HL-60/S4 (cell line): ENCODE measurements around the gene ATN1.

Experiments
- in situ Hi-C: fragments of 300-500 bp; cut with MboI; formaldehyde crosslinking; loops from 2 replicates; pipeline ENCODE4 v1.14.3; 2022; ENCODE audit warnings: low sequenced_read_pairs

ATN1 gene

DNA sequence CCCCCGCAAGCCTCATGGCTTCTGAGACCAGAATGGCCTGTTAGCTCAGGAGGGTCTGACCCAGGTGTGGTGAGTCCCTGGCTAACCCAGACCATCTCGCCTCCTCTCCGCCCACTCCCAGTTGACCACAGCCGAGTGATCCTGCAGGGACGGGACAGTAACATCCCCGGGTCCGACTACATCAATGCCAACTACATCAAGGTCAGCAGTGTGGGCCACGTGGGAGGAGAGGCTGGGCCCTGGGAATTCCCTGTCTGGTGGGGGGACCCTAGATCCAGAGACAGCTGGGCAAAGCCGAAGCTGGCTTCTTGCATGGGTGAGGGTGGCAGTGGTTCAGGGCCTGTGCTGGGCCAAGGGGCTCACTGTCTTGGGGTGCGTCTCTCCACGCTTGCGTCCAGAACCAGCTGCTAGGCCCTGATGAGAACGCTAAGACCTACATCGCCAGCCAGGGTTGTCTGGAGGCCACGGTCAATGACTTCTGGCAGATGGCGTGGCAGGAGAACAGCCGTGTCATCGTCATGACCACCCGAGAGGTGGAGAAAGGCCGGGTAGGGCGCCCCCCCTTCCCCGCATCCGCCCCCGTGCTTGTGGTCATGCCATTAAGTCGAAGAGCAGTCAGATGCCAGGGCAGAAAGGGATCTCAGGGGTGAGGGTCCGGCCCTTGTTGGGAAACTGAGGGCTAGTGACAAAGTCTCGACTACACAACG lies 28.4 kb downstream of the ATN1 start:
- in situ Hi-C loops = no loop called here

DNA sequence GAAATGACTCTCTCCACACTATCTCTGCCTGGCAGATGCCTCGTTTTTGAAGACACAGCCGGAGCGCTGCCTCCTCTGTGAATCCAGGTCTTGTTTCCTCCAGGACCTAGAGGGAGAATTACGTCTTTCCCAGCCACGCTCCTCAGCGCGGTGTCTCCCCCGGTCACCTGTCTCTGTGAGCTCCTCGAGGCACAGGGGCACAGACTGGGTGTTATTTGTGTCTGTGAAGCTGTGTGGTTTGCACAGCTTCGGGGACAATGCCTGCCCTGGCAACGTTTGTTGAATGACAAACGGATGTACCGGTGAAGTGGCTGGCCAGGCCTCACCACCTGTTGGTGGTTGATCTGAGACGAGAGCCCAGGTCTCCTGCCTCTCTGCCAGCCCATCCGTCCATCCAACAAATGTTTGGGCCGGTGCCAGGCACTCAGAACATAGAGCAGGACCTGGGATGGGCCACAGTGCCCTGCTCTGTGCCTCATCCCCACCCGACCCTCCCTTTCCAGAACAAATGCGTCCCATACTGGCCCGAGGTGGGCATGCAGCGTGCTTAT lies 29.5 kb downstream of the ATN1 start:
- in situ Hi-C loops = no loop called here

GRCh38 chr12:6957741-6958608 lies 30.2 kb downstream of the ATN1 start:
- in situ Hi-C loops = no loop called here

- in situ Hi-C loops = no loop called here
Observed at GRCh38 chr12:6958609-6959057, 30.9 kb downstream of the ATN1 start.

DNA sequence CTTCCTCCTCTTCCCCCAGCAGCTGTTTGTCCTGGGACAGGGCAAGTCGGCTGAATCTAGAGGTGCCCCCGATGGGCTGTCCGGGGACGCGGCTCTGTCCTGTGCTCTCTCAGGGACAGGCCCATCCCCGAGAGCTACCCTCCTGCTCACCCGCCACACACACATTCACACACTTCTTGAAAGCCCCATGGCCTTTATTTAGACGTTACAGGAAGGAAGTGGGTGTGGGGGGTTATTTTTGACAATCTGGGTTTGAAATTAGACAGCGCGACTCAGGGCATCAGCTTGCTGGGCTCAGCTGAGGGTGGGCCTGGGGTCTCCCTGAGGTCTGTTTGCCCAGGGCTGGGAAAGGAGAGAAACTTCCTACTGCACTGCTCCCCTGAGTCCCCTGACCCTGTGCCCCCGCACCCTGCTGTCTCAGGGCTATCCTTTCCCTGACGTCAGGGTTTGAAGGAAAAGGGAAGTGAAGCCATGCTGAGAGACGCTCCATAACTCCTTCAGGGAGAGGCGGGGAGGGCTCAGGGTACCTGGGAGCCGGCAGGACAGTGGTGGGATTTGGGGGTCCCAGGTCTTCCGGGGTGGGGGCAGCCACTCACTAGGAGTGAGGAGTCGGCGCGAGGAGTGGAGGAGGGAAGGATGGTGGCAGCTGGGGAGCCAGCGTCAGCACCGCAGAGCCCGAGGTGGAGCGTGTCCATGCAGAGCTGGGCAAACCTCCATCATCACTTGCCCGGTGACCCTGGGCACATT lies 31.5 kb downstream of the ATN1 start:
- in situ Hi-C loops = no loop called here

- in situ Hi-C loops = no loop called here
Observed at GRCh38 chr12:6959805-6960592, 32.2 kb downstream of the ATN1 start.

DNA sequence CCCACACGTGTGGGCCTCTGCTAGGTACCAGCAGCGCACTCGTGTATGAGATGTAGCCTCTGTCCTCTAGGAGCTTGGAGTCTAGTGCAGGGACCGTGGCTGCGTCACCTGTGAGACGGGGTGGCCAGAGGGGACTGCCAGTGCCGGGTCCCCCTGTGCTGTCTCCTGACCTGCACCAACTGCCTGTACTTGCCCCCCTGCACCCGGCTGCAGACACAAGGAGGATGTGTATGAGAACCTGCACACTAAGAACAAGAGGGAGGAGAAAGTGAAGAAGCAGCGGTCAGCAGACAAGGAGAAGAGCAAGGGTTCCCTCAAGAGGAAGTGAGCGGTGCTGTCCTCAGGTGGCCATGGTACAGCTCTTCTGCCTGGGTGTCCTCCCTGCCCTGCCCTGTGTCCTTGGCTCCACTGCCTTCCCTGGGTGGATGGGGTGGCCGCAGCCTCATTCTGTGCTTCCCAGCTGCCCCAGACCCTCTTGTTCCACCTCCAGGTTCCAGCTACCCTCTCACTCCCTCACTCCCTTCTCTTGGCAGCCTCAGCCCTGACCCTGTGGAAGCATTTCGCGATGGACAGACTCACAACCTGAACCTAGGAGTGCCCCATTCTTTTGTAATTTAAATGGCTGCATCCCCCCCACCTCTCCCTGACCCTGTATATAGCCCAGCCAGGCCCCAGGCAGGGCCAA lies 33.0 kb downstream of the ATN1 start:
- in situ Hi-C loops = no loop called here

DNA sequence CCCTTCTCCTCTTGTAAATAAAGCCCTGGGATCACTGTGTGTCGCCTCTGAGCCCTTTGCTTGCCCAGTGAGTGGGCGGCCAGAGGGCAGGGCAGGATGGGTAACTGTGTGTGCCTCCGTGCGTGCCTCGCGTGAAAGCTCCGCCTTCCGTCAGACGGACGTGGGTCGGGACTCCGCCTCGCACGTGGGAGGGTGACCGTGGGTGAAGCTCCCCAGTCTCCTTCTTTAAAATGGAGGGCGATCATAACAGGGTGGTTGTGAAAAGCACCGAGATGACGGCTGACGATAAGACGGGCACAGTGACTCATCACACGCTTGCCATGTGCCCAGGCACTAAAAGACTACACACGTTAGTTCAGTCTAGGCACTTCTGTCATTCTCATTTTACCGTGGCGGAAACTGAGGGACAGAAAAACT lies 33.5 kb downstream of the ATN1 start:
- in situ Hi-C loops = no loop called here

DNA sequence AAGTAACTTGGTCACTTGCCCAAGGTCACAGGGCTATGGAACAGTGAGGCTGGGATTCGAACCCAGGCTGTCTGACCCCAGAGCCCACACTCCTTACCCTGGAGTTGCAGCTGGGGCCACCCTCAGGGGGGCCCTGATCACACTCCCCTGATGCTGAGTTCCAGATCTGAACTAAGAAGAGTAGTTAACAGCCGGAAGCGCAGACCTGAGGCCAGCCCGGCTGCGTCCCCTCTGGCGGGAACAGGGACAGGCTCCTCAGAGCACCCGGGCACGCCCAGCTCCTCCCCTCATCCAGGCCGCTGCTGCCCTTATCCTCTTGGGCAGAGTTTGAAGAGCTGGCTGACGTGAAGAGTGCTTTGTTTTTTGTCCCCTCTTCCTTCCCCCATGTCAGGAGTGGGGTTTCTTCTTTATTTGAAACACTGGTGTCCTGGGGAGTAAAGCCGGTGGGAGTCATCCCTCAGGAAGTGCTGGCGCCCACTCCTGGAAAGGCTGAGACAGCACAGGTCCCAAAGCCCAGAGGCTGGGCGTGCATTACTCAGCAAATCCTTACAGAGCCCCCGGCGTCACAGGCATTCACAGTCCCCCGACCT lies 34.0 kb downstream of the ATN1 start:
- in situ Hi-C loops = no loop called here

DNA sequence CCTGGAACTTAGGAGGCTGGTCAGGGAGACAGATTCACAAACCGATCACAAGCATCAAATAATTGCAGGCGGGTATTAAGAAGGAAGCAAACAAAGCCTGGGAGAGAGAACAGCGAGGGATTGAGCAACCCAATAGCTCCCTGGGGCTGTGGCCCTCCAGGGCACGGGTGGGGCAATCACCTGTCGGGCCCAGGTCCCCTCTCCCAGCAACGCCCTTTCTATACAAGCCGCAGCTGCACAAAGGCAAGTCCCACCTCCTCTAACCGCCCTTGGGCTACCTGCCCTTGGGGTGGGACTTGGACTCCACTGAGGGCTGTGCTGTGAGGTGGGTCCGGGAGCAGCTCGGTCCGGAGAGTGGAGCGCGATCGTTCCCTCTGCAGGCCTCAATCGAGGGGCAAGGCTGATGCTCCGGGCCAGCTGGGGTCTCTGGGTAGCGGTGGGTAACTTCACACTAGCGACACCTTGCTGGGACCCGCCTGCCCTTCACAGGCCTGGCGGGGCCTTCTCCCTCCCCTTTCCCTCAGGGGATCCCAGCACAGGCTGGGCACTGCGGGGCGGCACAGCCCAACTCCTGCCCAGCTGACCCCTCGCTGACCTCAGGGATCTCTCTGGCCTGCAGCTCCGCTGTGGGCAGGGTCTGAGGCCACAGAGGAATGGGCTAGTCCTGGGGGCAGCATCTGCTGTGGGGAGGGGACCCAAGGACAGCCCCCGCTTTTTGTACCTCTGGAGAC lies 34.7 kb downstream of the ATN1 start:
- in situ Hi-C loops = no loop called here

DNA sequence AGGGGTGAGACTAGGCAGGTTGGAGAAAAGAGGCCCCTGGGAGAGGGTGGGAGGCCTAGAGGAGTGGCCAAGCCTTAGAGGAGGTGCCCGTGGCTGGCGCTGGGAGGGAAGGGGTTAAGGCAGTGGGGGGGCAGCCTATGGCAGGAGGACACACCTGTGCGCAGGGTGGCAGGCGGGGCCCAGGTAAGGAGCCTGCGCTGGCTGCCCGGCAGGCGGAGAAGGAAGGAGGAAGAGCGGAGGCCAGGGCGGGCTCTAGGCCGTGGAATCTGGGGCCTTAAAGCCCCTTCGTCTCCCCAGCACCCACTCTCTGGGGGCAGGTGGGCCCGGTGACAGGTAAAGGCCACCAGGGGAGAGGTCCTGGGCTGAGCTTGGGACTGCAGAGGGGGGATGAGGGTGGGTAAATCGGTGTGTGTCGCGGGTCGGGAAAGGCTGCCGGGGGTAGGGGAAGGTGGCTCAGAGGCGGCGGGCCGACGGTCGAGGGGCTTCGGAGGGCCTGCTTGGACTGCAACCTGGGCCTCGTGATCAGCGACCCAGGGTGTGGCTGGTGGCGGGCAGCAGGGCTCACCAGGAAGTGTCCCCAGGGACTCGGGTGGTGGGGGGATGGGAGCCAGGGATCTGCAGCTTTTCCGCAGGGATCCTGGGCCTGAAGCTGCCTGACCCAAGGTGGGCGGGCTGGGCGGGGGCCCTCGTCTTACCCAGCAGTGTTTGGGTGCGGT lies 35.4 kb downstream of the ATN1 start:
- in situ Hi-C loops = no loop called here

GRCh38 chr12:6963791-6964413 lies 36.1 kb downstream of the ATN1 start:
- in situ Hi-C loops = no loop called here

GRCh38 chr12:6964605-6965025 lies 36.9 kb downstream of the ATN1 start:
- in situ Hi-C loops = no loop called here

DNA sequence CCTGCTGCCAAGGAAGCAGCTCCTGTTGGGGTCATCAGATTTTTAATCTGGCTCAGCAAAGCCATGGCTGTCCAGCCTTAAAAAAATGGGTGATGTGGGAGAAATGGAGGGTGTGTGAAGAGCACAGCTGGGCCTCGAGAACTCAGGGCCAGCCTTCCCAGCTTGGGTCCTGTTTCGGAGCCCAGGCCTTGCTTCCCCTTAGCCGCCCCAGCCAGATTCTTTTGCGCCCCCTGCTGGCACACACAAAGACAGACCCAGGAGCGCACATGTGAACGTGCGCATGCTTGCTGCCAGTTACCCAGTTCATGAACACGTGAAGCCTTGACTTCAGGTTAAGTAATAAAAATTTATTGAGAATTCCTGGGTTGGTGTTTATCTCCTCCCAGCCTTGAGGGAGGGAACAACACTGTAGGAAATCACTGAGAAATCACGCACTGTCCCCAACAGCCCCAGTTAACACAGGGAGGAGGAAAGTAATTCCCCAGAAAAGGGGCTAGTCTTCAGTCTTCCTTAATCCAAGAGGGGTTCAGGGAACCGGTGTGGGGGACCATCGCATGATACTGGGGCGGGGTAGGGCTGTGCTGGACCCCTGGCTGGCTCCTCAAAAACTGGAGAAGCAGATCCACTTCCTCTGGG lies 37.4 kb downstream of the ATN1 start:
- in situ Hi-C loops = no loop called here

GRCh38 chr12:6965714-6966113 lies 38.0 kb downstream of the ATN1 start:
- in situ Hi-C loops = no loop called here

DNA sequence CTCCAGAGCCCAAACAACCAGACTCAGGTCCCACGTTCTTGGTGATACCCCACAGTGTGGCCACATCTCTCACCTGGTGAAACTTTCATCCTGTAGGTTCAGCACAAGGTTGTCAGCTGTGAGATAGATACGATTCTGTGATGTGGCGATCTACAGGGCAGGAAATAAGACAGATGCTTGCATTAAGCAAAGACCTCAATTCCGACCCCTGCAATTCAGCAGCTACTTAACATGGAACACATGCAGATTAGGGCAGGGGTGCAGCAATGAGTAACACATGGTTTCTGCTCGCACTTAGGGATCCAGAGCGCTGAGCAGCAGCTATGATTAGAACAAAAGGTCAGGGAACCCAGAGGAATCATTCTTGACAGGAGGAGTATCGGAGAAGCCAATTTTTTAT lies 38.6 kb downstream of the ATN1 start:
- in situ Hi-C loops = no loop called here

DNA sequence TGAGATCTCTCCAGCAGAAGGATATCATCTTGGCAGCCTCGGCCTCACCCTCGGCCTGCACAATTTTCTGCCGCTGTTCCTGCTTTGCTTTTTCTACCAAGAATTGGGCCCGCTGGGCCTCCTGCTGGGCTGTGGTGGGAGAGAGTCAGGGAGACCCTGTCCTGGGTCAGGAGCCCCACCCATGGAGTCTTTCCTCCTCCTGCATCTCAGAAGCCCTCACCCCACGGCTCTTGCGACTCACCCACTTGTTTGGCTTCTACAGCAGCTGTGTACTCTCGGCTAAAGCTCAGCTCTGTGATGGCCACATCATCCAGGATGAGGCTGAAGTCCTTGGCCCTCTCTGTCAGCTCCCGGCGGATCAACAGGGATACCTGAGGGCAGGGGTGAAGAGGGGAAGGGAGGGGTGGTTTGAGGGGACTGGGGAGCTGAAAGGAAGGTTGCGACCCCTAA lies 39.9 kb downstream of the ATN1 start:
- in situ Hi-C loops = no loop called here
